Measurements from ENCODE around the gene CACNA2D2. TPM values are rescaled to one million over a fixed set of nuclear protein-coding genes. Genes with fewer than 3 reads are reported as not detected.

CACNA2D2 gene
- total and polyA plus RNA-seq, 2 of the 13 experiments (the other 11 are each of a cell fraction or from before 2014, with no cell fraction given): not detected

- 0 out of 2 replicates have a peak, but pooled peaks have one; percentile 23 for TF ChIP-seq ZIK1 (CRISPR knock-in tag; IDR thresholded peaks at IDR 0.05; ENCODE audit: borderline replicate concordance, low read depth)
- TF ChIP-seq ZNF224 (CRISPR knock-in tag; IDR thresholded peaks at IDR 0.05): no peak
- TF ChIP-seq ZFP1 (CRISPR knock-in tag; IDR thresholded peaks at IDR 0.05): 0 out of 2 replicates have a peak, but pooled peaks have one; percentile 14
- 0 out of 2 replicates have a peak, but pooled peaks have one; percentile 42 for TF ChIP-seq HNRNPUL1 (IDR thresholded peaks at IDR 0.05; ENCODE audit: low read depth, low read length)
- no peak for TF ChIP-seq THYN1 (CRISPR knock-in tag; IDR thresholded peaks at IDR 0.05; ENCODE audit: borderline replicate concordance, low read depth)
- no peak for TF ChIP-seq NR1H2 (CRISPR knock-in tag; IDR thresholded peaks at IDR 0.05; ENCODE audit: borderline replicate concordance, low read depth)
- no peak for TF ChIP-seq MAFF (IDR thresholded peaks at IDR 0.05; ENCODE audit: low read depth, low read length)
- TF ChIP-seq ZNF280B (CRISPR knock-in tag; IDR thresholded peaks at IDR 0.05; ENCODE audit: borderline replicate concordance): 0 out of 2 replicates have a peak, but pooled peaks have one; percentile 67
- TF ChIP-seq HNF4G (IDR thresholded peaks at IDR 0.05; ENCODE audit: borderline replicate concordance, low read depth, low read length): no peak
- TF ChIP-seq HNF4G (CRISPR knock-in tag; IDR thresholded peaks at IDR 0.05; ENCODE audit: borderline replicate concordance, low read depth): no peak
- TF ChIP-seq MLLT10 (CRISPR knock-in tag; IDR thresholded peaks at IDR 0.05): no peak
- TF ChIP-seq FOXJ3 (CRISPR knock-in tag; IDR thresholded peaks at IDR 0.05; ENCODE audit: borderline replicate concordance): peak; percentile 9; the same call in 1 of the 2 replicates
- no peak; the same call in 1 of the 2 replicates for TF ChIP-seq KMT2A (CRISPR knock-in tag; IDR thresholded peaks at IDR 0.05)
- no peak for TF ChIP-seq NR3C1 (CRISPR knock-in tag; IDR thresholded peaks at IDR 0.05)
- no peak for TF ChIP-seq ZNF737 (CRISPR knock-in tag; IDR thresholded peaks at IDR 0.05; ENCODE audit: borderline replicate concordance)
- TF ChIP-seq ZNF891 (CRISPR knock-in tag; IDR thresholded peaks at IDR 0.05): no peak
- no peak for TF ChIP-seq ZNF10 (CRISPR knock-in tag; IDR thresholded peaks at IDR 0.05; ENCODE audit: borderline replicate concordance, low read depth)
- TF ChIP-seq ZBTB46 (CRISPR knock-in tag; IDR thresholded peaks at IDR 0.05; ENCODE audit: borderline replicate concordance): no peak; the same call in 1 of the 2 replicates
- no peak for TF ChIP-seq ZEB1 (IDR thresholded peaks at IDR 0.05; ENCODE audit: insufficient replicate concordance, low read depth)
- no peak for TF ChIP-seq HHEX (CRISPR knock-in tag; IDR thresholded peaks at IDR 0.05)
- peak; percentile 65; the same call in 1 of the 2 replicates for TF ChIP-seq NAIF1 (CRISPR knock-in tag; IDR thresholded peaks at IDR 0.05; ENCODE audit: borderline replicate concordance)
- peak; percentile 91; the same call in 1 of the 2 replicates for TF ChIP-seq ZNF138 (CRISPR knock-in tag; IDR thresholded peaks at IDR 0.05; ENCODE audit: low read depth)
- no peak; the same call in 1 of the 2 replicates for TF ChIP-seq ZKSCAN8 (CRISPR knock-in tag; IDR thresholded peaks at IDR 0.05; ENCODE audit: borderline replicate concordance)
- TF ChIP-seq ZBTB34 (CRISPR knock-in tag; IDR thresholded peaks at IDR 0.05): no peak; the same call in 1 of the 2 replicates
- TF ChIP-seq ATF5 (CRISPR knock-in tag; IDR thresholded peaks at IDR 0.05; ENCODE audit: low read depth): no peak
Observed at GRCh38 chr3:50337175-50337861, 166.1 kb downstream of the CACNA2D2 start (continued).

Data from HepG2 (cell line).